T-helper 2 cell treated with Interferon-gamma antibody and Interleukin-4, amounts not matched to agents 5 μg/mL and 100 μg/mL, for 36 hours (primary cell): Measurements from ENCODE around the gene COX19.
"Not testable (repeated sequence)": the region's sequence is repeated elsewhere in the genome, so short reads cannot be mapped to it uniquely, and the experiment has no call there.

Experiments used
- DNase-seq: peaks from one replicate; pipeline ENCODE4 v3.0.0; 2021; ENCODE audit warnings: low spot score
- H3K27ac Mint-ChIP-seq: one replicate; pipeline ENCODE4 v1.8.0; 2021; ENCODE audit warnings: mild to moderate bottlenecking, mixed read lengths
- H3K27me3 Mint-ChIP-seq: one replicate; pipeline ENCODE4 v1.8.0; 2021; ENCODE audit warnings: low read depth, mixed read lengths
- H3K36me3 Mint-ChIP-seq: one replicate; pipeline ENCODE4 v1.8.0; 2021; ENCODE audit warnings: low read depth, mixed read lengths
- H3K4me1 Mint-ChIP-seq: one replicate; pipeline ENCODE4 v1.8.0; 2021; ENCODE audit warnings: low read depth, mixed read lengths
- H3K4me3 Mint-ChIP-seq: one replicate; pipeline ENCODE4 v1.8.0; 2022; ENCODE audit warnings: mild to moderate bottlenecking, moderate library complexity, mixed read lengths
- H3K9me3 Mint-ChIP-seq: one replicate; pipeline ENCODE4 v1.8.0; 2021; ENCODE audit warnings: mixed read lengths

The COX19 gene

GRCh38 chr7:969403-969802 is 5.9 kb downstream of the COX19 start:
- Mint-ChIP-seq H3K9me3 (no peaks in the 10 kb centered on the region), H3K4me1 (peaks cover 12% of the 10 kb centered on the region), H3K27me3 (no peaks in the 10 kb centered on the region), H3K4me3 (no peak overlapping the region), H3K27ac (no peak overlapping the region), H3K36me3 (peaks cover 38% of the 10 kb centered on the region)
- no peak for DNase-seq

GRCh38 chr7:968205-969105 is 6.9 kb downstream of the COX19 start:
- Mint-ChIP-seq H3K36me3 (peaks cover 38% of the 10 kb centered on the region), H3K4me1 (peaks cover 10% of the 10 kb centered on the region), H3K9me3 (no peaks in the 10 kb centered on the region)

GRCh38 chr7:967361-968082 is 7.8 kb downstream of the COX19 start:
- H3K4me1 Mint-ChIP-seq: peaks cover 9% of the 10 kb centered on the region

More at GRCh38 chr7:968205-969105, 6.9 kb downstream of the COX19 start:
- peaks cover 2% of the 10 kb centered on the region for H3K27me3 Mint-ChIP-seq
- DNase-seq: no peak
- no peak overlapping the region for H3K27ac Mint-ChIP-seq
- no peak overlapping the region for H3K4me3 Mint-ChIP-seq

DNA sequence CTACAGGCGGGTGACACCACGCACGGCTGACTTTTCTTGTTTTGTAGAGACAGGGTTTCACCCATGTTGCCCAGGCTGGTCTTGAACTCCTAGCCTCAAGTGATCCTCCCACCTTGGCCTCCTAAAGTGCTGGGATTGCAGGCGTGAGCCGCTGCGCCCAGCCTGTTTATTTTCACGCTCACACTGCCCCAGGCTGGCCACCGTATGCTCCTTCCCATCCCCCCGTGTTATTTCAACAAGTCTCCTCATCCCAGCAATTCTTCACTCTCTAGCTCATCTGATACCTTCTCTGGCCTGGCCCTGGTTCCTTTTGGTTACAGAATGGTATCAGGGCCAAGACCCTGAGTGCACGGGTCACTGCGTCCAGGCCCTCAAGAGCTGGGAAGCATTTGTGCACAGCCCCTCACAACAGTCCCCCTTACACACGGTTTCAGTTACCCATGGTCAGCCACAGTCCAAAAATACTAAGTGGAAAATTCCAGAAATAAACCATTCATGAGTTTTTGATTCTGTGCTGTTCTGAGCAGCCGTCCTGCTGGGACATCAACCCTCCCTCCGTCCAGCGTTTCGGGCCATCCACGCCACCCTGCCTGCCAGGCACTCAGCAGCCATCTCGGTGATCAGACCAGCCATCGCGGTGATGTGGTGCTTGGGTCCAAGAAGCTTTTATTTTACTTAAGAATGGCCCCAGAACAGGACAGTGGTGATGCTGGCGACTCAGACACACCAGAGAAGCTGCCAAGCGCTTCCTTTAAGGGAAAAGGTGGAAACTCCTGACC is 8.9 kb downstream of the COX19 start:
- H3K4me1 Mint-ChIP-seq: peaks cover 7% of the 10 kb centered on the region
- no peak overlapping the region for H3K4me3 Mint-ChIP-seq
- no peak for DNase-seq
- H3K9me3 Mint-ChIP-seq: no peaks in the 10 kb centered on the region
- peak overlapping the region; percentile 14 for H3K27ac Mint-ChIP-seq
- peaks cover 26% of the 10 kb centered on the region for H3K36me3 Mint-ChIP-seq
- H3K27me3 Mint-ChIP-seq: peaks cover 6% of the 10 kb centered on the region

More at GRCh38 chr7:967361-968082, 7.8 kb downstream of the COX19 start:
- H3K27ac Mint-ChIP-seq: no peak overlapping the region
- DNase-seq: no peak
- no peaks in the 10 kb centered on the region for H3K9me3 Mint-ChIP-seq
- H3K4me3 Mint-ChIP-seq: no peak overlapping the region
- H3K27me3 Mint-ChIP-seq: peaks cover 4% of the 10 kb centered on the region
- peaks cover 34% of the 10 kb centered on the region for H3K36me3 Mint-ChIP-seq

GRCh38 chr7:964401-965231 is 10.7 kb downstream of the COX19 start:
- Mint-ChIP-seq H3K9me3 (no peaks in the 10 kb centered on the region), H3K4me3 (no peak overlapping the region), H3K27ac (no peak overlapping the region), H3K27me3 (peaks cover 6% of the 10 kb centered on the region), H3K36me3 (peaks cover 19% of the 10 kb centered on the region), H3K4me1 (peaks cover 5% of the 10 kb centered on the region)
- no peak for DNase-seq

DNA sequence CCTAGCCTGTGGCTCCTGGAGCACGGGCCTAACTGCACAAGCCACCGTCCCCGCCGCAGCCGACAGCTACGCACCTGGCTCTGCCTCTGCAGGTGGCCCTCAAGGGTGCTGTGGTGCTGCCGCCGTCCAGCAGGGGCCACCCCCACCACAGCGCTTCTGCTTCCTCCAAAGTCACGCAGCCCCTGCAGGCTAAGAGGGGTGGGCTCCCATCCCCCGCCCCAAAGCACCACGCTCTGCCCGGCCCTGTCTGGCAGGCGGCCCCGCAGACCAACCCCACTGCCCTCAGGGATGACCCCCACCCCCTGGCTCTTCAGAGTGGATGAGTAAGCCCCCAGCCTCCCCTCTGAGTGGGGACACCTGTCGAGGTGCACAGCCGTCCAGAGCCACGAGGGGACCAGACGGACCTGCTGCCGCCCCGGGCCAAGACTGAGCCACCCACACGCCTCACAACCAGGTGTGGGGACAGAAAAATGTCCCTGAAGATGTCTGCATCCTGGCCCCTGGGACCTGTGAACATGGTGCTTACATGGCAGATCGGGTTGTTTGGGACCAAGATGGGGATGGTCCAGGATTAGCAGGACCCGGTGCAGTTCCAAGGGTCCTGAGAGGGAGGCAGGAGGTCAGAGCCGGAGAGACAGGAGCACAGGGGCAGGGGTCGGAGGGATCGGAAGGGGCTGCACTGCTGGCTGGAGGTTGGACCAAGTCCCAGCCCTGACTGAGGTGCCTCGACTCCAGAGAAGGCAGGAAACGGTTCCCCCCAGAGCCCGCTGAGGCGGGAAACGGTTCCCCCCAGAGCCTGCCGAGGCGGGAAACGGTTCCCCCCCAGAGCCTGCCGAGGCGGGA is 11.9 kb downstream of the COX19 start:
- Mint-ChIP-seq H3K27me3 (peaks cover 6% of the 10 kb centered on the region), H3K9me3 (no peaks in the 10 kb centered on the region), H3K4me1 (peaks cover 5% of the 10 kb centered on the region), H3K27ac (no peak overlapping the region), H3K36me3 (peaks cover 14% of the 10 kb centered on the region), H3K4me3 (no peak overlapping the region)
- DNase-seq: no peak

- no peak overlapping the region for H3K27ac Mint-ChIP-seq
- no peak for DNase-seq
These were observed 12.8 kb downstream of the COX19 start for GRCh38 chr7:962401-963081.

GRCh38 chr7:961546-962400 is 13.6 kb downstream of the COX19 start:
- Mint-ChIP-seq H3K36me3 (peaks cover 6% of the 10 kb centered on the region), H3K27ac (no peak overlapping the region), H3K4me1 (peaks cover 5% of the 10 kb centered on the region), H3K4me3 (no peak overlapping the region), H3K9me3 (no peaks in the 10 kb centered on the region), H3K27me3 (peaks cover 6% of the 10 kb centered on the region)
- DNase-seq: no peak

More at GRCh38 chr7:962401-963081, 12.8 kb downstream of the COX19 start:
- peaks cover 6% of the 10 kb centered on the region for H3K27me3 Mint-ChIP-seq
- H3K4me1 Mint-ChIP-seq: peaks cover 5% of the 10 kb centered on the region
- H3K4me3 Mint-ChIP-seq: no peak overlapping the region
- peaks cover 9% of the 10 kb centered on the region for H3K36me3 Mint-ChIP-seq
- H3K9me3 Mint-ChIP-seq: no peaks in the 10 kb centered on the region

- H3K4me3 Mint-ChIP-seq, H3K9me3 Mint-ChIP-seq, H3K36me3 Mint-ChIP-seq, DNase-seq, H3K4me1 Mint-ChIP-seq, H3K27me3 Mint-ChIP-seq: not testable (repeated sequence)
- peak overlapping the region; percentile 65 for H3K27ac Mint-ChIP-seq
These were observed 14.4 kb downstream of the COX19 start for GRCh38 chr7:960972-961371.

DNA sequence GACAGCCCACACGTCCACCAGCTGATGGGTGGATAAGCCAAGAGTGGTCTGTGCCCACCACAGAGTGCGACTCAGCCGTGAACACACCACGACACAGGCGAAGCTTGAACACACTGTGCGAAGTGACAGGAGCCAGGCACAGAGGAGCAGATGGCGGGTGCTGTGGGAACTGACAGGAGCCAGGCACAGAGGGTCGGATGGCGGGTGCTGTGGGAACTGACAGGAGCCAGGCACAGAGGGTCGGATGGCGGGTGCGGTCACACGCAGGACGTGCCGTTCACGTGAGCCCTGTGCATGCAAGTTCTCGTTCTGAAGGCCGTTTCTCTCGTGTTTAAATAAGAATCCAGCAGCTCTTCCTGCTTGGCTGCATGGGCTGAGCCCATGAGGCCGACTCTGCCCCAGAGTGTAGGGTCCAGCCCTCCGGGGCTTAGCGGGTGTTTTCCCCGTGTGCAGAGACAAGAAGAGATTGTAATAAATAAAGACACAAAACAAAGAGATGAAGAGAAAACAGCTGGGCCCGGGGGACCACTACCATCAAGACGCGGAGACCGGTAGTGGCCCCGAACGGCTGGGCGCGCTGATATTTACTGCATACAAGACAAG is 15.0 kb downstream of the COX19 start:
- no peaks in the 10 kb centered on the region for H3K9me3 Mint-ChIP-seq
- DNase-seq: no peak
- no peaks in the 10 kb centered on the region for H3K36me3 Mint-ChIP-seq
- peaks cover 2% of the 10 kb centered on the region for H3K4me1 Mint-ChIP-seq
- H3K27ac Mint-ChIP-seq: peak overlapping the region; percentile 65
- no peak overlapping the region for H3K4me3 Mint-ChIP-seq
- H3K27me3 Mint-ChIP-seq: peaks cover 12% of the 10 kb centered on the region

- H3K4me1 Mint-ChIP-seq, DNase-seq, H3K27ac Mint-ChIP-seq, H3K36me3 Mint-ChIP-seq, H3K4me3 Mint-ChIP-seq, H3K9me3 Mint-ChIP-seq: not testable (repeated sequence)
- peaks cover 15% of the 10 kb centered on the region for H3K27me3 Mint-ChIP-seq
These were observed 15.6 kb downstream of the COX19 start for GRCh38 chr7:959740-960139.
